ENCODE data around the gene TMC3.
"Not testable (repeated sequence)": the region's sequence is repeated elsewhere in the genome, so short reads cannot be mapped to it uniquely, and the experiment has no call there.

TMC3 gene

GRCh38 chr15:81335631-81336030 lies 38.4 kb downstream of the TMC3 start:
- no peak overlapping the region for H3K4me3 ChIP-seq (replicated peaks; ENCODE audit: low read depth, low read length)
- no peak for DNase-seq (ENCODE audit: extremely low read depth, low read depth)
- no peak for TF ChIP-seq CTCF (IDR thresholded peaks at IDR 0.05; ENCODE audit: low read depth, low read length, missing control alignments)

- DNase-seq (ENCODE audit: extremely low read depth, low read depth) = no peak
Observed at GRCh38 chr15:81334768-81335435, 39.1 kb downstream of the TMC3 start.

GRCh38 chr15:81333363-81333762 lies 40.6 kb downstream of the TMC3 start:
- DNase-seq (ENCODE audit: extremely low read depth, low read depth) = no peak
- no peak for TF ChIP-seq CTCF (IDR thresholded peaks at IDR 0.05; ENCODE audit: low read depth, low read length, missing control alignments)
- H3K4me3 ChIP-seq (replicated peaks; ENCODE audit: low read depth, low read length) = no peak overlapping the region

More at GRCh38 chr15:81334768-81335435, 39.1 kb downstream of the TMC3 start:
- no peak overlapping the region for H3K4me3 ChIP-seq (replicated peaks; ENCODE audit: low read depth, low read length)
- TF ChIP-seq CTCF (IDR thresholded peaks at IDR 0.05; ENCODE audit: low read depth, low read length, missing control alignments) = no peak

GRCh38 chr15:81332326-81332725 lies 41.7 kb downstream of the TMC3 start:
- DNase-seq (ENCODE audit: extremely low read depth, low read depth) = no peak
- no peak overlapping the region for H3K4me3 ChIP-seq (replicated peaks; ENCODE audit: low read depth, low read length)
- TF ChIP-seq CTCF (IDR thresholded peaks at IDR 0.05; ENCODE audit: low read depth, low read length, missing control alignments) = no peak

GRCh38 chr15:81331600-81331999 lies 42.4 kb downstream of the TMC3 start:
- no peak for TF ChIP-seq CTCF (IDR thresholded peaks at IDR 0.05; ENCODE audit: low read depth, low read length, missing control alignments)
- H3K4me3 ChIP-seq (replicated peaks; ENCODE audit: low read depth, low read length) = no peak overlapping the region
- DNase-seq (ENCODE audit: extremely low read depth, low read depth) = no peak

GRCh38 chr15:81331141-81331540 lies 42.9 kb downstream of the TMC3 start:
- DNase-seq (ENCODE audit: extremely low read depth, low read depth); H3K4me3 ChIP-seq (replicated peaks; ENCODE audit: low read depth, low read length): not testable (repeated sequence)

- DNase-seq (ENCODE audit: extremely low read depth, low read depth) = no peak
- no peak overlapping the region for H3K4me3 ChIP-seq (replicated peaks; ENCODE audit: low read depth, low read length)
- TF ChIP-seq CTCF (IDR thresholded peaks at IDR 0.05; ENCODE audit: low read depth, low read length, missing control alignments) = no peak
Observed at GRCh38 chr15:81330366-81331090, 43.5 kb downstream of the TMC3 start.
